Measurements from ENCODE around the gene PAX8.
"Not testable (repeated sequence)": the region's sequence is repeated elsewhere in the genome, so short reads cannot be mapped to it uniquely, and the experiment has no call there.

PAX8 gene

GRCh38 chr2:113288117-113288673 is 9.5 kb upstream of the PAX8 start:
- DNase-seq, result not testable (repeated sequence)

- DNase-seq, result no peak
Observed at GRCh38 chr2:113285816-113286215, 7.1 kb upstream of the PAX8 start.

- DNase-seq, result not testable (repeated sequence)
Observed at GRCh38 chr2:113284999-113285398, 6.3 kb upstream of the PAX8 start.

GRCh38 chr2:113284476-113284875 is 5.8 kb upstream of the PAX8 start:
- DNase-seq, result no peak

- no peak for DNase-seq
Observed at GRCh38 chr2:113283704-113284284, 5.1 kb upstream of the PAX8 start.

GRCh38 chr2:113282747-113283533 is 4.2 kb upstream of the PAX8 start:
- peak; percentile 3 for DNase-seq

GRCh38 chr2:113281910-113282746 is 3.4 kb upstream of the PAX8 start:
- DNase-seq, result no peak

- no peak for DNase-seq
Observed at GRCh38 chr2:113278073-113278741, 514 bp downstream of the PAX8 start.

GRCh38 chr2:113277474-113278072 is 1.1 kb downstream of the PAX8 start:
- DNase-seq, result no peak

- DNase-seq, result no peak
Observed at GRCh38 chr2:113276761-113277425, 1.8 kb downstream of the PAX8 start.

GRCh38 chr2:113276216-113276760 is 2.4 kb downstream of the PAX8 start:
- DNase-seq, result no peak

GRCh38 chr2:113275556-113276215 is 3.0 kb downstream of the PAX8 start:
- no peak for DNase-seq

- no peak for DNase-seq
Observed at GRCh38 chr2:113274432-113274831, 4.3 kb downstream of the PAX8 start.

GRCh38 chr2:113273981-113274380 is 4.7 kb downstream of the PAX8 start:
- DNase-seq, result no peak

- DNase-seq, result peak; percentile 10
Observed at GRCh38 chr2:113273027-113273551, 5.6 kb downstream of the PAX8 start.

- DNase-seq, result no peak
Observed at GRCh38 chr2:113272477-113272876, 6.2 kb downstream of the PAX8 start.

GRCh38 chr2:113268621-113269360 is 9.9 kb downstream of the PAX8 start:
- DNase-seq, result no peak

- DNase-seq, result no peak
Observed at GRCh38 chr2:113266431-113266830, 12.3 kb downstream of the PAX8 start.

- DNase-seq, result no peak
Observed at GRCh38 chr2:113264713-113265403, 13.9 kb downstream of the PAX8 start.

Data from DMS 273 treated with DMSO at 0.1 percent for 48 hours (cell line).